HFFc6 (cell line): ENCODE data around the gene RNF148. TPM values are rescaled to one million over a fixed set of nuclear protein-coding genes. Genes with fewer than 3 reads are reported as not detected.

ENCODE experiments used
- DNase-seq: peaks from one replicate; pipeline ENCODE4 v3.0.0-alpha.2; 2018
- H3K27ac Mint-ChIP-seq: 2 replicates; pipeline ENCODE4 v1.8.0; 2020; ENCODE audit warnings: mild to moderate bottlenecking, mixed read lengths
- H3K27me3 Mint-ChIP-seq: 2 replicates; pipeline ENCODE4 v1.8.0; 2021; ENCODE audit warnings: mild to moderate bottlenecking, moderate library complexity, mixed read lengths; ENCODE audit not compliant: insufficient read depth
- H3K36me3 Mint-ChIP-seq: 2 replicates; pipeline ENCODE4 v1.8.0; 2021; ENCODE audit warnings: low read depth, mixed read lengths
- H3K4me1 Mint-ChIP-seq: 2 replicates; pipeline ENCODE4 v1.8.0; 2020; ENCODE audit warnings: low read depth, mixed read lengths
- H3K4me3 Mint-ChIP-seq: 2 replicates; pipeline ENCODE4 v1.8.0; 2020; ENCODE audit warnings: mild to moderate bottlenecking, moderate library complexity, mixed read lengths
- H3K9me3 Mint-ChIP-seq: 2 replicates; pipeline ENCODE4 v1.8.0; 2020; ENCODE audit warnings: mild to moderate bottlenecking, mixed read lengths
- total RNA-seq, 6 experiments: library from RNA; stranded (reverse); fragmentation: NEBNext Ultra II Directional; extraction: Animal tissue kit (Norgen Biotek cat#: 25700); gene quantifications; 2 replicates in 1 of 6; 3 replicates in 5 of 6; pipeline ENCODE4 v1.2.3, GENCODE V29; 2021
- TF ChIP-seq, protein P1 (sequence below): fragments of 200-600 bp; sonication (generic); IDR thresholded peaks from 2 replicates; pipeline ENCODE4 v1.5.0; 2021; ENCODE audit warnings: antibody characterized with exemption, mild to moderate bottlenecking

RNF148 gene
- total RNA-seq, 6 experiments from 2014 or later, result not detected

- no peaks in the 10 kb centered on the region for H3K27me3 Mint-ChIP-seq
- no peak overlapping the region for H3K4me3 Mint-ChIP-seq
- H3K4me1 Mint-ChIP-seq, result no peaks in the 10 kb centered on the region
- TF ChIP-seq, protein P1, sequence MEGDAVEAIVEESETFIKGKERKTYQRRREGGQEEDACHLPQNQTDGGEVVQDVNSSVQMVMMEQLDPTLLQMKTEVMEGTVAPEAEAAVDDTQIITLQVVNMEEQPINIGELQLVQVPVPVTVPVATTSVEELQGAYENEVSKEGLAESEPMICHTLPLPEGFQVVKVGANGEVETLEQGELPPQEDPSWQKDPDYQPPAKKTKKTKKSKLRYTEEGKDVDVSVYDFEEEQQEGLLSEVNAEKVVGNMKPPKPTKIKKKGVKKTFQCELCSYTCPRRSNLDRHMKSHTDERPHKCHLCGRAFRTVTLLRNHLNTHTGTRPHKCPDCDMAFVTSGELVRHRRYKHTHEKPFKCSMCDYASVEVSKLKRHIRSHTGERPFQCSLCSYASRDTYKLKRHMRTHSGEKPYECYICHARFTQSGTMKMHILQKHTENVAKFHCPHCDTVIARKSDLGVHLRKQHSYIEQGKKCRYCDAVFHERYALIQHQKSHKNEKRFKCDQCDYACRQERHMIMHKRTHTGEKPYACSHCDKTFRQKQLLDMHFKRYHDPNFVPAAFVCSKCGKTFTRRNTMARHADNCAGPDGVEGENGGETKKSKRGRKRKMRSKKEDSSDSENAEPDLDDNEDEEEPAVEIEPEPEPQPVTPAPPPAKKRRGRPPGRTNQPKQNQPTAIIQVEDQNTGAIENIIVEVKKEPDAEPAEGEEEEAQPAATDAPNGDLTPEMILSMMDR, result no peak
- no peak overlapping the region for H3K27ac Mint-ChIP-seq
- DNase-seq, result no peak
- H3K36me3 Mint-ChIP-seq, result no peaks in the 10 kb centered on the region
- peaks cover 13% of the 10 kb centered on the region for H3K9me3 Mint-ChIP-seq
Observed at GRCh38 chr7:122706836-122707235, 4.1 kb upstream of the RNF148 start.

- TF ChIP-seq, protein P1, result no peak
- no peak for DNase-seq
- Mint-ChIP-seq H3K9me3 (peaks cover 48% of the 10 kb centered on the region), H3K4me3 (no peak within 1 kb of the TSS), H3K27ac (no peak within 1 kb of the TSS), H3K27me3 (no peaks in the 10 kb centered on the region), H3K36me3 (no peaks in the 10 kb centered on the region), H3K4me1 (no peaks in the 10 kb centered on the region)
Observed at GRCh38 chr7:122699017-122699416, 3.7 kb downstream of the RNF148 start, which contains the start of gene RNF133. Gene RNF133 (minus strand): TSS chr7:122699117. CDS start chr7:122698918, 199 bp downstream.

GRCh38 chr7:122695816-122696215 is 6.9 kb downstream of the RNF148 start:
- Mint-ChIP-seq H3K9me3 (peaks cover 50% of the 10 kb centered on the region), H3K4me1 (no peaks in the 10 kb centered on the region), H3K27ac (no peak overlapping the region), H3K4me3 (no peak overlapping the region), H3K27me3 (peaks cover 3% of the 10 kb centered on the region; the same call in 1 of the 2 replicates), H3K36me3 (no peaks in the 10 kb centered on the region; the same call in 1 of the 2 replicates)
- DNase-seq, result no peak
- TF ChIP-seq, protein P1, result no peak

DNA sequence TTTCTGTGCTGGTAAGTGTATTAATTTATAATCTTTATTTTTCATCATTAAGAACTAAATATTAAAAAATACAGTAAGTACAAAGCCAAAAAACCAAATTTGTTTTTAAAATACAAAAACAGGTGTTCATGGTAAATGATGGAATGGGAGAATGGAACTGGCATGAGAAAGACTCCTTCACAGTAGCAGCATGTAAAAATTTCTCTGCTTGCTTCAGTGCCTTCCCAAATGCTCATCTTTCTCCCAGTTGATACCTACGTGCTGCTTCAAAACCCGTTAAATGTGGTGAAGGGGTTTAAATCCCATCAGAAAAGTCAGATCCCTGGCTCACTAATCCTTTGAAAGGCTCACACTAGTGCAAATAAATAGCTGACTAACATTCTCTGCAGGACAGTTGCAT is 8.0 kb downstream of the RNF148 start:
- H3K9me3 Mint-ChIP-seq, result peaks cover 41% of the 10 kb centered on the region
- H3K27me3 Mint-ChIP-seq, result peaks cover 3% of the 10 kb centered on the region; the same call in 1 of the 2 replicates
- no peak overlapping the region for H3K4me3 Mint-ChIP-seq
- no peaks in the 10 kb centered on the region; the same call in 1 of the 2 replicates for H3K36me3 Mint-ChIP-seq
- TF ChIP-seq, protein P1, result no peak
- H3K4me1 Mint-ChIP-seq, result no peaks in the 10 kb centered on the region
- DNase-seq, result no peak
- no peak overlapping the region for H3K27ac Mint-ChIP-seq

- Mint-ChIP-seq H3K4me1 (no peaks in the 10 kb centered on the region), H3K4me3 (no peak overlapping the region), H3K27me3 (peaks cover 3% of the 10 kb centered on the region), H3K27ac (no peak overlapping the region), H3K9me3 (peaks cover 34% of the 10 kb centered on the region), H3K36me3 (no peaks in the 10 kb centered on the region; the same call in 1 of the 2 replicates)
- no peak for DNase-seq
- TF ChIP-seq, protein P1, result no peak
Observed at GRCh38 chr7:122692769-122693309, 9.9 kb downstream of the RNF148 start.
